Trophoblast cell (in vitro differentiated cells and primary cell): Measurements from ENCODE around the gene CPN2.

Experiments
- DNase-seq, 2 donors: peaks; one replicate each; pipeline ENCODE4 v3.0.0-alpha.2; 2016
- H2AFZ ChIP-seq: 2 replicates; pipeline ENCODE4 v1.6.1; 2013; ENCODE audit warnings: low read length, moderate library complexity, mild to moderate bottlenecking; ENCODE audit not compliant: insufficient read depth, poor library complexity
- H2AK5ac ChIP-seq: 2 replicates; pipeline ENCODE4 v1.6.1; 2013; ENCODE audit warnings: mild to moderate bottlenecking, low read length
- H2BK120ac ChIP-seq: 2 replicates; pipeline ENCODE4 v1.6.1; 2013; ENCODE audit warnings: low read length, mild to moderate bottlenecking, moderate library complexity; ENCODE audit not compliant: insufficient read depth, poor library complexity
- H2BK12ac ChIP-seq: 2 replicates; pipeline ENCODE4 v1.6.1; 2013; ENCODE audit warnings: mild to moderate bottlenecking, low read length, moderate library complexity
- H2BK5ac ChIP-seq: 2 replicates; pipeline ENCODE4 v1.6.1; 2013; ENCODE audit warnings: low read length, low read depth, moderate library complexity, mild to moderate bottlenecking; ENCODE audit not compliant: poor library complexity
- H3K14ac ChIP-seq: 2 replicates; pipeline ENCODE4 v1.6.1; 2013; ENCODE audit warnings: mild to moderate bottlenecking, low read length
- H3K18ac ChIP-seq: 2 replicates; pipeline ENCODE4 v1.6.1; 2013; ENCODE audit warnings: mild to moderate bottlenecking, low read length
- H3K23ac ChIP-seq: 2 replicates; pipeline ENCODE4 v1.6.1; 2013; ENCODE audit warnings: low read length
- H3K27ac ChIP-seq: 2 replicates; pipeline ENCODE4 v1.5.1; 2013; ENCODE audit warnings: low read depth, mild to moderate bottlenecking, inconsistent platforms, low read length, moderate library complexity
- H3K27me3 ChIP-seq: 2 replicates; pipeline ENCODE4 v1.6.1; 2013; ENCODE audit warnings: inconsistent platforms, mild to moderate bottlenecking, low read length, moderate library complexity; ENCODE audit not compliant: insufficient read depth
- H3K36me3 ChIP-seq, 2 experiments: 1 replicate in 1 of 2; 2 replicates in 1 of 2; pipeline ENCODE4 v1.6.1; 2013; ENCODE audit warnings: low read length in 2 of 2, mild to moderate bottlenecking in 2 of 2, moderate library complexity in 1 of 2; ENCODE audit not compliant: insufficient read depth in 2 of 2, control insufficient read depth in 1 of 2
- H3K4ac ChIP-seq: 2 replicates; pipeline ENCODE4 v1.6.1; 2013; ENCODE audit warnings: low read depth, mild to moderate bottlenecking, low read length, moderate library complexity
- H3K4me1 ChIP-seq, 2 experiments: 1 replicate in 1 of 2; 2 replicates in 1 of 2; pipeline ENCODE4 v1.6.1; 2013; ENCODE audit warnings: low read length in 2 of 2, mild to moderate bottlenecking in 2 of 2, moderate library complexity in 1 of 2; ENCODE audit not compliant: insufficient read depth in 2 of 2, control insufficient read depth in 1 of 2
- H3K4me2 ChIP-seq: 2 replicates; pipeline ENCODE4 v1.6.1; 2013; ENCODE audit warnings: inconsistent platforms, mild to moderate bottlenecking, low read length, moderate library complexity
- H3K4me3 ChIP-seq: 2 replicates; pipeline ENCODE4 v1.5.1; 2013; ENCODE audit warnings: mild to moderate bottlenecking, low read depth, low read length, inconsistent platforms
- H3K79me1 ChIP-seq: one replicate; pipeline ENCODE4 v1.6.1; 2013; ENCODE audit warnings: low read length
- H3K79me2 ChIP-seq: 2 replicates; pipeline ENCODE4 v1.6.1; 2013; ENCODE audit warnings: low read length, mild to moderate bottlenecking; ENCODE audit not compliant: control insufficient read depth, insufficient read depth, poor library complexity
- H3K9ac ChIP-seq: 2 replicates; pipeline ENCODE4 v1.6.1; 2013; ENCODE audit warnings: mild to moderate bottlenecking, low read length
- H3K9me3 ChIP-seq: 2 replicates; pipeline ENCODE4 v1.6.1; 2013; ENCODE audit warnings: low read depth, mild to moderate bottlenecking, control low read depth, inconsistent platforms, low read length; ENCODE audit not compliant: insufficient read depth
- H4K12ac ChIP-seq: 2 replicates; pipeline ENCODE4 v1.6.1; 2013; ENCODE audit warnings: low read depth, mild to moderate bottlenecking, low read length, moderate library complexity
- H4K8ac ChIP-seq: 2 replicates; pipeline ENCODE4 v1.6.1; 2013; ENCODE audit warnings: low read depth, mild to moderate bottlenecking, low read length, moderate library complexity
- H4K91ac ChIP-seq: one replicate; pipeline ENCODE4 v1.6.1; 2013; ENCODE audit warnings: low read depth, mild to moderate bottlenecking, low read length, moderate library complexity
- WGBS: extraction: QIAGEN DNeasy Blood & Tissue Kit; methylation state at CpG from one replicate; pipeline ENCODE4 v1.1.7; 2013; ENCODE audit warnings: missing lambda C conversion rate; ENCODE audit not compliant: insufficient read length, insufficient coverage; ENCODE audit errors: extremely low coverage; 5-methylcytosine and 5-hydroxymethylcytosine counted together

Gene CPN2

DNA sequence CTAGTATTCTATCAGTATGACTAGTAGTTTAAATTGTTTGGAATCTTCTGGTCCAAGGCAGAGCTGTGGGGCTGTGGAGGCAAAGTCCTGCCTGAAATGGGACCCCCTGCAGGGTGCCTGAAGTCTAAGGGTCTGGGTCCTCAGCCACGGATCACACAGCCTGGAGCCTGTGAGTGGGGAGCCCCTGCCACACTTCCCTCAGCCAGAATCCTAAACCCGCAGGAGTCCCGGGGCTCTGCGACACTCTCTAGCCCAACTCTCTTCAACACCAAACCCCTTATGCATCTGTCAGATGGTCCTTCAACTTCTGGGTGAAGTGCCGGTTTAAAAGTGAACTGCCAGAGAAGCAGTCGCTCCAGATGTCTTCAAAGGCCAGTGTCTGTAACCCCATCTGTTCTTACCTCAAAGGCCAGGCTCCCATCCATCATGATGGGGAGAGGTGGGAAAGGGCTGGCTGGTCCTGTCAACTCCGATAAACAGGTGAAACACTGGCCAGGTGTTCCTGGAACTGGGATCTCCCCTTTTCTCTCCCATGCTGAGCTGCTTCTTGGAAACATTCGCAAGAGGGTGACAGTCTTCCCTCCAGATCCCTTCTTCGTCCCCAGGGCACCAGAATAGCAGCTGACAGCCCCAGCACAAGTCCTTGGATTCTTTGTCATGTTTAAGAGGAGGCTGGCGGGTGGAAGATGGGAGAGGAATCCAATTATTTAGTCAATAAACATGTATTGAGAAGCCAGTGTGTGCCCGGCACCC lies 45.6 kb downstream of the CPN2 start:
- H3K36me3 ChIP-seq = no peaks in the 10 kb centered on the region
- H2AFZ ChIP-seq = no peak overlapping the region
- no peak overlapping the region for H3K4me2 ChIP-seq
- H2BK120ac ChIP-seq = no peak overlapping the region
- H2AK5ac ChIP-seq = no peak overlapping the region
- peaks cover 12 to 14% of the 10 kb centered on the region in 2 experiments for H3K4me1 ChIP-seq
- no peak overlapping the region for H4K91ac ChIP-seq
- no peak overlapping the region for H4K8ac ChIP-seq
- no peak overlapping the region for H4K12ac ChIP-seq
- no peak overlapping the region for H2BK5ac ChIP-seq
- no peaks in the 10 kb centered on the region for H3K27me3 ChIP-seq
- H3K27ac ChIP-seq = no peak overlapping the region
- H3K9me3 ChIP-seq = peaks cover 3% of the 10 kb centered on the region
- H2BK12ac ChIP-seq = no peak overlapping the region
- no peak overlapping the region for H3K18ac ChIP-seq
- no peak overlapping the region for H3K4ac ChIP-seq
- no CpG with 5 or more reads among the region's 11 CpGs for WGBS
- no peak overlapping the region for H3K9ac ChIP-seq
- H3K79me2 ChIP-seq = no peaks in the 10 kb centered on the region
- no peaks in the 10 kb centered on the region for H3K79me1 ChIP-seq
- DNase-seq = no peak
- no peak overlapping the region for H3K4me3 ChIP-seq
- H3K14ac ChIP-seq = no peak overlapping the region
- H3K23ac ChIP-seq = no peak overlapping the region

- H2BK120ac ChIP-seq = no peak overlapping the region
- H3K4me3 ChIP-seq = no peak overlapping the region
- no peaks in the 10 kb centered on the region for H3K27me3 ChIP-seq
- H2AFZ ChIP-seq = no peak overlapping the region
- no CpG with 5 or more reads among the region's 17 CpGs for WGBS
- peaks cover 2% of the 10 kb centered on the region for H3K79me2 ChIP-seq
- H4K8ac ChIP-seq = no peak overlapping the region
- no peak overlapping the region for H3K18ac ChIP-seq
- H3K4ac ChIP-seq = no peak overlapping the region
- no peak overlapping the region for H3K14ac ChIP-seq
- peaks cover 3% of the 10 kb centered on the region for H3K79me1 ChIP-seq
- peaks cover 3% of the 10 kb centered on the region for H3K9me3 ChIP-seq
- no peak overlapping the region for H4K12ac ChIP-seq
- no peak overlapping the region for H2BK5ac ChIP-seq
- H2BK12ac ChIP-seq = no peak overlapping the region
- H3K23ac ChIP-seq = no peak overlapping the region
- H3K9ac ChIP-seq = no peak overlapping the region
- H2AK5ac ChIP-seq = no peak overlapping the region
- no peak for DNase-seq
- peaks cover 15 to 17% of the 10 kb centered on the region in 2 experiments for H3K4me1 ChIP-seq
- no peaks in the 10 kb centered on the region for H3K36me3 ChIP-seq
- H4K91ac ChIP-seq = no peak overlapping the region
- no peak overlapping the region for H3K27ac ChIP-seq
- no peak overlapping the region for H3K4me2 ChIP-seq
Measured at GRCh38 chr3:194304186-194304917, 46.8 kb downstream of the CPN2 start.

DNA sequence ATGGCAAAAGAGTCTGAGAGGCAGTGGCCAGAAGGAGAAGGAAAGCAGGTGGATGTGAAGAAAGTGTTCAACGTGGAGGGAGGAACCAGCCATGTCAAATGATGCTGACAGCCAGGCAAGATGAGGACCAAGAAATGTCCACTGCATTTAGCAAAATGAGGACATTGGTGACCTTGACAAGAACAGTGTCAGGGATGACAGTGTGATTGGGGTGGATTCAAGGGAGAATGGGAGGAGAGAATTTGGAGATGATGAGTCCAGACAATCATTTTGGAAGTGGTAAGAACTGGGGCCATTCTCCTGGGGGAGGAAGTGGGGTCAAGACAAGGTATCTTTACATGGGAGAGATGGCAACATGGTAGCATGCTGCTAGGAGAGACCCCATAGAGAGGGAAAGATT lies 47.4 kb downstream of the CPN2 start:
- no peak overlapping the region for H2BK12ac ChIP-seq

DNA sequence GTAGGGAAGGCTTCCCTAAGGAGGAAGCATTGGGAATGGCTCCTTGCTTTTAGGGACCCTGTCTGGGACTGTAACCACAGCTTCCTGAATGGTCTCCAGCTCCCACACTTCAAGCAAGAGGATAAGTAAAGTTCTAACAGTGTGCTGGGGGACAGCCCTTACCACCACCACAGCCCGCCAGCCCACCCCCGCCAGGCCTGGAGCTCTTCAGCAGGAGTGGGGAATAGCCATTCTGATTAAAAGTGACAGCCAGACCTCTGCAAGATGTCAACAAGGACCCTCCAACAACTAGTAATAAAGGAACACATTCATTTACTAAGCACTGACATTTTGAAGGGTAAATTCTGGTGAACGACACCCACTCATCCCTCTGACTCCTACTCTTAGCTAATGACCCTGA lies 49.4 kb downstream of the CPN2 start:
- peaks cover 3% of the 10 kb centered on the region for H3K9me3 ChIP-seq
- H4K8ac ChIP-seq = no peak overlapping the region
- H2BK120ac ChIP-seq = no peak overlapping the region
- H3K27me3 ChIP-seq = no peaks in the 10 kb centered on the region
- H3K4ac ChIP-seq = no peak overlapping the region
- H2AK5ac ChIP-seq = no peak overlapping the region
- no peak overlapping the region for H3K9ac ChIP-seq
- no peak overlapping the region for H2BK5ac ChIP-seq
- H3K14ac ChIP-seq = no peak overlapping the region
- peaks cover 11% of the 10 kb centered on the region for H3K79me1 ChIP-seq
- H3K79me2 ChIP-seq = peaks cover 6% of the 10 kb centered on the region
- no CpG with 5 or more reads among the region's 3 CpGs for WGBS
- no peak overlapping the region for H3K18ac ChIP-seq
- H3K23ac ChIP-seq = no peak overlapping the region
- H4K12ac ChIP-seq = no peak overlapping the region
- DNase-seq = no peak
- no peak overlapping the region for H2AFZ ChIP-seq
- no peaks in the 10 kb centered on the region for H3K36me3 ChIP-seq
- H4K91ac ChIP-seq = no peak overlapping the region
- H2BK12ac ChIP-seq = no peak overlapping the region
- H3K4me1 ChIP-seq = peaks cover 19 to 23% of the 10 kb centered on the region in 2 experiments
- H3K4me2 ChIP-seq = no peak overlapping the region
- H3K4me3 ChIP-seq = no peak overlapping the region
- no peak overlapping the region for H3K27ac ChIP-seq

More for the DNA sequence above, 47.4 kb downstream of the CPN2 start:
- Histone ChIP-seq H3K27ac (no peak overlapping the region), H3K4me3 (no peak overlapping the region), H3K79me2 (peaks cover 2% of the 10 kb centered on the region), H3K36me3 (no peaks in the 10 kb centered on the region), H3K9me3 (peaks cover 3% of the 10 kb centered on the region), H3K4me1 (peaks cover 15 to 19% of the 10 kb centered on the region in 2 experiments), H2BK120ac (no peak overlapping the region), H3K18ac (no peak overlapping the region), H2AFZ (no peak overlapping the region), H4K12ac (no peak overlapping the region), H4K8ac (no peak overlapping the region), H3K4ac (no peak overlapping the region), H3K79me1 (peaks cover 5% of the 10 kb centered on the region), H2AK5ac (no peak overlapping the region), H2BK5ac (no peak overlapping the region), H3K14ac (no peak overlapping the region), H3K9ac (no peak overlapping the region), H3K23ac (no peak overlapping the region), H3K4me2 (no peak overlapping the region), H4K91ac (no peak overlapping the region), H3K27me3 (no peaks in the 10 kb centered on the region)
- WGBS = no CpG with 5 or more reads among the region's 1 CpG
- DNase-seq = no peak
